MM.1S (cell line): Measurements from ENCODE around the gene ZNF580.

Source experiments
- EZH2 ChIP-seq: fragments of 300-600 bp; sonication (generic); optimal IDR thresholded peaks from 2 replicates; pipeline ENCODE3; 2017; ENCODE audit warnings: low read depth, mild to moderate bottlenecking, antibody characterized with exemption, low read length, mixed read lengths
- EZH2phosphoT487 ChIP-seq: fragments of 300-600 bp; sonication (generic); IDR thresholded peaks from 2 replicates; pipeline ENCODE4 v1.6.1; 2018; ENCODE audit warnings: antibody characterized with exemption, low read length
- TF ChIP-seq, protein P1 (sequence below): fragments of 300-600 bp; sonication (generic); IDR thresholded peaks from 2 replicates; pipeline ENCODE4 v1.5.1; 2016; ENCODE audit warnings: antibody characterized with exemption, low read length, mixed read lengths

DNA sequence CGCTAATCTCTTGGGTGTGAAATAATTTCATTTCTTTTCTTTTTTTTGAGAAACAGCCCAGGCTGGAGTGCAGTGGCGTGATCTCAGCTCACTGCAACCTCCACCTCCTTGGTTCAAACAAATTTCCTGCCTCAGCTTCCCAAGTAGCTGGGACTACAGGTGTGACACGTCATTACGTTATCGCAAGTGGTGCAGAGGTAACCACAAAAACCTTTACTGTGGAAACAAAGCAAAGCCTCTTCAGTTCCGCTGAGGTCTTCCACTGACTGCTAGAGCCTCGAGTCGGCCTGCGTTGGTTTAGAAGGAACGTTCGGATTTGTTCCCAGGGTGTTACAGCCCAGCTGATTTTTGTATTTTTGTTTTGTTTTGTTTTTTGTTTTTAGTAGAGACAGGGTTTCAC lies 14.5 kb upstream of the ZNF580 start:
- TF ChIP-seq, protein P1, sequence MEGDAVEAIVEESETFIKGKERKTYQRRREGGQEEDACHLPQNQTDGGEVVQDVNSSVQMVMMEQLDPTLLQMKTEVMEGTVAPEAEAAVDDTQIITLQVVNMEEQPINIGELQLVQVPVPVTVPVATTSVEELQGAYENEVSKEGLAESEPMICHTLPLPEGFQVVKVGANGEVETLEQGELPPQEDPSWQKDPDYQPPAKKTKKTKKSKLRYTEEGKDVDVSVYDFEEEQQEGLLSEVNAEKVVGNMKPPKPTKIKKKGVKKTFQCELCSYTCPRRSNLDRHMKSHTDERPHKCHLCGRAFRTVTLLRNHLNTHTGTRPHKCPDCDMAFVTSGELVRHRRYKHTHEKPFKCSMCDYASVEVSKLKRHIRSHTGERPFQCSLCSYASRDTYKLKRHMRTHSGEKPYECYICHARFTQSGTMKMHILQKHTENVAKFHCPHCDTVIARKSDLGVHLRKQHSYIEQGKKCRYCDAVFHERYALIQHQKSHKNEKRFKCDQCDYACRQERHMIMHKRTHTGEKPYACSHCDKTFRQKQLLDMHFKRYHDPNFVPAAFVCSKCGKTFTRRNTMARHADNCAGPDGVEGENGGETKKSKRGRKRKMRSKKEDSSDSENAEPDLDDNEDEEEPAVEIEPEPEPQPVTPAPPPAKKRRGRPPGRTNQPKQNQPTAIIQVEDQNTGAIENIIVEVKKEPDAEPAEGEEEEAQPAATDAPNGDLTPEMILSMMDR, result no peak
- TF ChIP-seq EZH2 (no peak), EZH2phosphoT487 (no peak)
